Measurements from ENCODE around the gene PROB1.

- TF ChIP-seq EZH2phosphoT487 (IDR thresholded peaks at IDR 0.05; ENCODE audit: insufficient read depth, low read depth) (no peak), EZH2 (IDR thresholded peaks at IDR 0.05; ENCODE audit: insufficient read depth, poor library complexity, severe bottlenecking) (no peak)
Observed at GRCh38 chr5:139386050-139386438, 8.9 kb downstream of the PROB1 start.
